NB4 (cell line): ENCODE measurements around the gene FRK.

Experiments used
- CTCF ChIP-seq: IDR thresholded peaks from one replicate; pipeline ENCODE4 v1.5.1; 2012; ENCODE audit warnings: low read depth, low read length
- POLR2A ChIP-seq: IDR thresholded peaks from 2 replicates; pipeline ENCODE4 v1.6.1; 2011; ENCODE audit warnings: mild to moderate bottlenecking; ENCODE audit not compliant: insufficient read length; ENCODE audit errors: extremely low read depth
- TF ChIP-seq, protein P1 (sequence below): IDR thresholded peaks from 2 replicates; pipeline ENCODE4 v1.6.1; 2011; ENCODE audit warnings: low read depth, low read length

DNA sequence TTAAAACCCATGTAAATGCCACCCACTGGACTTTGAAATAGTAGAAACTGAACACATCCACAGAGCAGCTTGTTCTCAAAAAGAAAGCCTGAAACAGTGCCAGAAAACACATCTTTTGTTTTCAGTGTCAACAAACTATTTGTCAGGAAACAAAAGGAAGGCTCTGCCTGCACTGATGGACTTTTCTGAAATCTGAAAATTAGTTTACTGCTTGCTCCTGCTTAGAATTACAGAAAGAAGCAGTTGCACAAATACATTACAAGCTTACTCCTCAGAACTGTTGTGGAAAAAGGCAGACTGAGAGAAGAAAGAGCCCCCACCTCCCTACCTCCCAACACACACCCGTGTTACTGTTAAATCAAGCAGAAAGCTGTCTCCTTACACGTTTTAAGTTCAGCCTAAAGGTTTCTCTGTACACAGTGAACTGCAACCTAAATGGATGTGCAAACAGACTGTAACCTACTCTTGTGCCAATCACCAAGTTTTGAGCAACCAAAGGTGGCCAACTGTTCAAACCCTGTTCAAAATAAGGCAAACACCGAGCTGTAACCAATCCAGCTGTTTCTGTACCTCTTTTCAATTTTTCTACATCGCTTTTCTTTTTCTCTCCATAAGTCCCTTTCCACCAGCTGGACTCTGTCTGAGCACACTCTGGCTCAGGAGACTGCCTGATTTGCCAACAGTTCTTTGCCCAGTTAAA is 43.7 kb downstream of the FRK start:
- TF ChIP-seq CTCF, result no peak
- no peak for TF ChIP-seq POLR2A
- TF ChIP-seq, protein P1, sequence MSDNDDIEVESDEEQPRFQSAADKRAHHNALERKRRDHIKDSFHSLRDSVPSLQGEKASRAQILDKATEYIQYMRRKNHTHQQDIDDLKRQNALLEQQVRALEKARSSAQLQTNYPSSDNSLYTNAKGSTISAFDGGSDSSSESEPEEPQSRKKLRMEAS, result no peak
